ENCODE measurements around the gene NUDT8. TPM values are rescaled to one million over a fixed set of nuclear protein-coding genes. Genes with fewer than 3 reads are reported as not detected.
"Not testable (repeated sequence)": the region's sequence is repeated elsewhere in the genome, so short reads cannot be mapped to it uniquely, and the experiment has no call there.

Gene NUDT8
- total and polyA plus RNA-seq, 2 donors (not counting 1 experiment from before 2014, with no cell fraction given) = 6.9 to 7.1 TPM

DNA sequence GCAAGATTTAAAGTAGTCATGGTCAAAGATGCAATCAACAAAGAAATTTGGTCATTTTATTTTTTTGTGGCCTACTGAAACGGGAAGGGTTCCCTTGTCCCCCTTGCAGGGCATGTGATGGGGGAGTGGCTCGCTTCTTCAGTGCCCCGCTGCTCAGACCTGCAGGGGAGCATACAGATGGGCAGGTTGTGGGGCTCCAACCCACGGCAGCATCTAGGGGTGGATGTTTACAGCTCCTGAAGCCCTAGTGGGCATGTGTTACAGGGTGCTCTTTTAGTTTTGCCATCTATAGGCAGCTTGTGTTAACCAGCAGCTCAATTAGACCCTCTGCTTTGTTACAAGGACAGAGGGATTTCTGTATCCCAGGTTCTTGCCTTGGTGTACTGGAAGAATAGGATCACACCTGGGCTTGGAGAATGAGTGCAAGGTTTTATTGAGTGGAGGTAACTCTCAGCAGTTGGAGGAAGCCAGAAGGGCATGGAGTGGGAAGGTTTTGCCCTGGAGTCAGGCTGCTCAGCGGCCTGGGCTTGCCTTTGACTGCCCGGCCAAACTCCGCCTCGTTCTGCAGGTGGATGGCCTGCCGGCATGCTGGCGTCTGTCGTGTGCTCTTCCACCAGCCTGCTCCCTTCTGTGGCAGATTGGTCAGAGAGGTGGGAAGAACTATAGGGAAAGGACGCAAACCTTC is 36.7 kb downstream of the NUDT8 start:
- Histone ChIP-seq H2AFZ (ENCODE audit: insufficient read depth, low read depth, low read length, poor library complexity, severe bottlenecking) (no peak overlapping the region), H3K27ac (ENCODE audit: low read length in 2 of 2) (no peak overlapping the region), H4K20me1 (ENCODE audit: control insufficient read depth, insufficient read depth, low read length, poor library complexity, severe bottlenecking) (no peaks in the 10 kb centered on the region), H3K4me2 (replicated peaks; ENCODE audit: low read depth, low read length, poor library complexity, severe bottlenecking) (no peak overlapping the region), H3K9ac (ENCODE audit: low read length) (no peak overlapping the region), H3K9me3 (ENCODE audit: control extremely low read depth in 1 of 3, control insufficient read depth in 2 of 3, insufficient read depth in 1 of 3, low read length in 2 of 3) (peaks cover 0 to 8% (median 3%) of the 10 kb centered on the region in 3 donors), H3K36me3 (replicated peaks in 1 of 2; ENCODE audit: control extremely low read depth in 1 of 2, control insufficient read depth in 1 of 2, extremely low read depth in 1 of 2, insufficient read depth in 2 of 2, low read length in 1 of 2) (no peaks in the 10 kb centered on the region), H3K4me1 (ENCODE audit: control insufficient read depth in 2 of 2, insufficient read depth in 2 of 2, low read length in 2 of 2) (peaks cover 25 to 27% of the 10 kb centered on the region in 2 donors), H3K4me3 (ENCODE audit: control extremely low read depth in 1 of 5, extremely low read depth in 1 of 5, insufficient read depth in 1 of 5, low read depth in 2 of 5, low read length in 4 of 5) (no peak overlapping the region), H3K27me3 (replicated peaks in 1 of 4; ENCODE audit: control extremely low read depth in 1 of 4, control insufficient read depth in 3 of 4, insufficient read depth in 4 of 4, low read length in 3 of 4) (no peaks in the 10 kb centered on the region), H3K79me2 (ENCODE audit: control insufficient read depth, insufficient read depth, low read length) (no peaks in the 10 kb centered on the region)
- peaks cover 21% of the 10 kb centered on the region for H3K4me1 Mint-ChIP-seq
- no peaks in the 10 kb centered on the region for H3K9me3 Mint-ChIP-seq (ENCODE audit: insufficient read depth)
- H3K27me3 Mint-ChIP-seq = no peaks in the 10 kb centered on the region
- ATAC-seq (ENCODE audit: low read depth) = no peak
- DNase-seq = no peak
- TF ChIP-seq, protein P1, sequence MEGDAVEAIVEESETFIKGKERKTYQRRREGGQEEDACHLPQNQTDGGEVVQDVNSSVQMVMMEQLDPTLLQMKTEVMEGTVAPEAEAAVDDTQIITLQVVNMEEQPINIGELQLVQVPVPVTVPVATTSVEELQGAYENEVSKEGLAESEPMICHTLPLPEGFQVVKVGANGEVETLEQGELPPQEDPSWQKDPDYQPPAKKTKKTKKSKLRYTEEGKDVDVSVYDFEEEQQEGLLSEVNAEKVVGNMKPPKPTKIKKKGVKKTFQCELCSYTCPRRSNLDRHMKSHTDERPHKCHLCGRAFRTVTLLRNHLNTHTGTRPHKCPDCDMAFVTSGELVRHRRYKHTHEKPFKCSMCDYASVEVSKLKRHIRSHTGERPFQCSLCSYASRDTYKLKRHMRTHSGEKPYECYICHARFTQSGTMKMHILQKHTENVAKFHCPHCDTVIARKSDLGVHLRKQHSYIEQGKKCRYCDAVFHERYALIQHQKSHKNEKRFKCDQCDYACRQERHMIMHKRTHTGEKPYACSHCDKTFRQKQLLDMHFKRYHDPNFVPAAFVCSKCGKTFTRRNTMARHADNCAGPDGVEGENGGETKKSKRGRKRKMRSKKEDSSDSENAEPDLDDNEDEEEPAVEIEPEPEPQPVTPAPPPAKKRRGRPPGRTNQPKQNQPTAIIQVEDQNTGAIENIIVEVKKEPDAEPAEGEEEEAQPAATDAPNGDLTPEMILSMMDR (IDR thresholded peaks at IDR 0.05) = no peak
- TF ChIP-seq EZH2 (IDR thresholded peaks at IDR 0.05; ENCODE audit: borderline replicate concordance, insufficient read depth, low read depth, low read length, poor library complexity, severe bottlenecking) = no peak
- H3K4me3 Mint-ChIP-seq = no peak overlapping the region
- intact Hi-C loops (cut with micrococcal nuclease) = no loop called here
- ChIA-PET POLR2A (interaction anchor here (0.7 kb wide), 1 partner anchor 14 kb away, joined by 5 read pairs; no protein-coding TSS in a partner anchor), CTCF (interaction anchor here (1.0 to 1.7 kb wide), 7 partner anchors 8 to 247 kb away, joined by 3 to 5 read pairs (median 3); partner anchors contain the start of gene GSTP1)
- no peak overlapping the region for H3K27ac Mint-ChIP-seq
- WGBS (ENCODE audit: insufficient coverage) = 93% methylated on average over 12 of the region's 12 CpGs

DNA sequence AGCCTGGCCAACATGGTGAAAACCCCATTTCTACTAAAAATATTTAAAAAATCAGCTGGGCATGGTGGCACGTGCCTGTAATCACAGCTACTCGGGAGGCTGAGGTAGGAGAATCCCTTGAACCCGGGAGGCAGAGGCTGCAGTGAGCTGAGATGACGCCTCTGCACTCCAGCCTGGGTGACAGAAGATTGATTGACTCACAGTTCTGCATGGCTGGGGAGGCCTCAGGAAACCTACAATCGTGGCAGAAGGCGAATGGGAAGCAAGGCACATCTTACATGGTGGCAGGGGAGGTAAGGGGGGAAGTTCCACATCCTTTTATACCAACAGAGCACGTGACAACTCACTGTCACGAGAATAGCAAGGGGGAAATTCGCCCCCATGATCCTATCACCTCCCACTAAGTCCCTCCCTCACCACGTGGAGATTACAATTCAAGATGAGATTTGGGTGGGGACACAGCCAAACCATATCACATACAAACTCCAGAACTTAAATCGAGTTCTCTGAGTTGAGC is 40.8 kb downstream of the NUDT8 start:
- Histone ChIP-seq H3K4me1 (ENCODE audit: control insufficient read depth in 2 of 2, insufficient read depth in 2 of 2, low read length in 2 of 2) (peaks cover 65 to 67% of the 10 kb centered on the region in 2 donors), H3K4me2 (replicated peaks; ENCODE audit: low read depth, low read length, poor library complexity, severe bottlenecking) (peak overlapping the region; percentile 39), H3K27ac (ENCODE audit: low read length in 2 of 2) (peak overlapping the region; percentile 85 to 91)
- not testable (repeated sequence) for H4K20me1 ChIP-seq (ENCODE audit: control insufficient read depth, insufficient read depth, low read length, poor library complexity, severe bottlenecking); H3K27me3 Mint-ChIP-seq; H3K9me3 ChIP-seq (ENCODE audit: control extremely low read depth in 1 of 3, control insufficient read depth in 2 of 3, insufficient read depth in 1 of 3, low read length in 2 of 3); H2AFZ ChIP-seq (ENCODE audit: insufficient read depth, low read depth, low read length, poor library complexity, severe bottlenecking); H3K36me3 ChIP-seq (replicated peaks in 1 of 2; ENCODE audit: control extremely low read depth in 1 of 2, control insufficient read depth in 1 of 2, extremely low read depth in 1 of 2, insufficient read depth in 2 of 2, low read length in 1 of 2); ATAC-seq (ENCODE audit: low read depth); H3K9ac ChIP-seq (ENCODE audit: low read length); H3K4me3 ChIP-seq (ENCODE audit: control extremely low read depth in 1 of 5, extremely low read depth in 1 of 5, insufficient read depth in 1 of 5, low read depth in 2 of 5, low read length in 4 of 5); H3K9me3 Mint-ChIP-seq (ENCODE audit: insufficient read depth); H3K79me2 ChIP-seq (ENCODE audit: control insufficient read depth, insufficient read depth, low read length); H3K27me3 ChIP-seq (replicated peaks in 1 of 4; ENCODE audit: control extremely low read depth in 1 of 4, control insufficient read depth in 3 of 4, insufficient read depth in 4 of 4, low read length in 3 of 4)
- intact Hi-C loops (cut with micrococcal nuclease) = loop anchor here (1.0 to 10.0 kb wide), 6 partner anchors 16 to 324 kb away; partner anchors contain the start of genes GRK2, NDUFV1, NUDT8 and PPP1CA
- Mint-ChIP-seq H3K4me1 (peaks cover 62% of the 10 kb centered on the region), H3K4me3 (peak overlapping the region; percentile 63), H3K27ac (peak overlapping the region; percentile 92)
- 93% methylated on average over 3 of the region's 11 CpGs for WGBS (ENCODE audit: insufficient coverage)
- ChIA-PET POLR2A (interaction anchor here (1.3 kb wide), 1 partner anchor 19 kb away, joined by 4 read pairs; no protein-coding TSS in a partner anchor), CTCF (interaction anchor here (1.3 to 2.6 kb wide), 6 partner anchors 10 to 41 kb away, joined by 3 to 8 read pairs (median 6); partner anchors contain the start of gene NUDT8)
- DNase-seq = peak; percentile 64

All from B cell (primary cell).